CD4-positive, alpha-beta T cell treated with Interferon alpha-2 for 1 hour (primary cell): Measurements from ENCODE around the gene VWA8.

Source experiments
- DNase-seq, 2 donors: peaks; one replicate each; pipeline ENCODE4 v3.0.0-alpha.2; 2020 to 2022

VWA8 gene

DNA sequence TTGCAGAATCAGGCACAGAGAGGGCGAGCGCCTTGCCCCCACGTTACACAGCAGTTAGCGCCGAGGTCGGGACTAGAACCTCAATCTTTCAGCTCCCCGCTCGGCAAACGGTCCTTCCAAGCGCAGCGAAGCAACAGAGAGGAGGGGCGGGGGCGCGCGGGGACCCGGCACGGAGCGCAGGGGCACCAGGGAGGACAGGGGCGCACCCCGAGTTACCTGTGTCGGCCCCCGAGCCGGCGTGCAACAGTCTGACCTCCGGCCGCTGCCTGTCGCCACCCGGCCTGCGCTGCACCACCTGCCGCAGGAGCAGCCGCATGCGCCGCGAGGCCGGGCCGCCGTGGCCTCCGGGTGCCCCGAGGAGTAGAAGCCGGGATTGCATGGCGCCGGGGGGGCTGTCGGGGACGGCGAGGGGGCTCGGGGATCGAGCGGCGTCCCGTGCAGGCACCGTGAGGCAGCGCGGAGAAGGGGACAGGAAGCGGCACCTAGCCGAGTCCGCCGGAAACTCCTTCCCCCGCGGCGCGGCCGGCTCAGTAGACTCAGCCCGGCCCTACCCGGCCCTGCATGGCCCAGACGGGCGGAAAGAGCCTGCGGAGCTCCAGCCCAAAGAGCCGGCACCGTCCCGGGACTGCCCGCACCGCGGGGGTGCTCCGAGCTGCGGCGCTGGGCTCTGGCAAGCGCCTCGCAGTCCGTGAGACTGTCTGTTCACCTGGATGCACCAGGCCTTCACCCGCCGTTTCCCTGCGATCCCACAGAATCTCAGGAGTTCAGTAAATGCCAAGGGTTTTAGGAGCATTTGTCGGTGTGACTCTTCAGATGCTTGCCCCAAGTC is at the start of gene VWA8:
Gene VWA8, minus strand, starts transcription at position 473 of the 829 bp plus-strand sequence. Its CDS starts 94 bp downstream, at position 379.
- DNase-seq, result peak; percentile 79 to 87

DNA sequence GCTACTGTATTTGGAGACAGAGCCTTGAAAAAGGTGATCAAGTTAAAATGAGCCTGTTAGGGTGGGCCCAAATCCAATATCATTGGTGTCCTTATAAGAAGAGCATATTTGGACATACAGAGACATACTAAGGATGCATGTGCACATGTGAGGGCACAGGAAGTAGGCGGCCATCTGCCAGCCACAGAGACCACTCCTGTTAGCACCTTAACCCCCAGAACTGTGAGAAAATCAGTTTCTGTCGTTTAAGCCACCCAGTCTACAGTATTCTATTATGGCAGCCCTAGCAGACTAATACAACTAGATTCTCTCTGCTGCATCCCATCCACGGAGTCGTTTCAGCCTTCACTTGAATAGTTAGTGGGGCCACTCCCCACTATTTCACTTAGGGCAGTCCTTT is 48.1 kb upstream of the VWA8 start:
- DNase-seq, result no peak

DNA sequence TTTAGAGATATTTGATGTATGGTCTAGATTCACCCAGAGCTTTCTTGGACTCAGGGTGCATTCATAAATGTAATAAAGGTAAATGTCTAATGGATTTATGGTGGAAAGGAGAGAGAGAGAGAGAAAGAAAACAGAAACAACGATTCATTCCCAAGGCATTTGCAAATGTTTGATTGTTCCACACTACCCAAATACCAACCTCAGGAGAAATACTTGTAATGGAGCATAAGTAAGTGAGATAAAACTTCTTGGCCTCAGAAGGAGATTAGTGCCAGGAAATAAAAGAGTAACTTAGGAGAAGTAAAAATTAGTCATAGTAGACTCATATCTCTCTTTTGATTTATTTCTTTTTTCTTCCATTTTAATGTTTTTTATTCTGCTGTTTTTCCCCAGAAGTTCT is 46.9 kb upstream of the VWA8 start:
- DNase-seq, result no peak

DNA sequence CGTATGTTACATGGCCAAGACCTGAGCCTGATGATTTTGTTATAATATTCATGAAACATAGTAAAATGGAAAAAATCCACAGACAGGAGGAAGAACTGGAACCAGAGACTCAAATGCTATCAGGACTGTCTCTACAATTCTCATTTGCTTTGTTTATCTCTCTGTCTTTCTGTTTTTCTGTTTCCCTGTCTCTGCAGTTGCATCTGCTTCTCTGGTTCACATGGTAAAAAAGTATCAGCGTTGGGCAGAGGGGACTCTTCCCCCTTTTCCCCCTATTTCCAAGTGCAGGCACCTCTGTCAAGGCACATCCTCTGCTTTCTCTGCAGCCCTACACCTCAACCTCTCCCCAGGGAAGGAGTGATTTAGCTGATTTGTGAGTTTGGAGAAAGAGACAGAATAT is 41.2 kb upstream of the VWA8 start:
- DNase-seq, result no peak

DNA sequence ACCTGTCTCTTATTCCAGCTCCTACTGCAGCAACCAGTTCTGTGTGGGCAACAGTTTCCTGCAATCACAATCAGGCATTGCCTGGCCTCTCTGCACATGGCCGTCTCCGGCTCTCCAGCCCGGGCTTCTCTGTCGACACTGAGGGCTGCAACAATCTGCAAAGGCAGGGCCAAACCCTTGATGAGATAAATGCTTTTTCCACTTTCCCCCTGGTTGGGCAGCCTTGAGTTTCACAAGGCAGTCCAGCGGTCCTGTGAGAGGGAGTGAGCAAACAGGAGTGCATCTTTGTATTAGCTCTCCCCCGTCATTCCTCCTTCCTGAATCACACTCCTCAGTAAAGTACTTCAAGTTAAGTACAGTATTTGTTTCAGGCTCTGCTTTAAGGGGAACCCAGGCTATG is 40.7 kb upstream of the VWA8 start:
- DNase-seq, result no peak

DNA sequence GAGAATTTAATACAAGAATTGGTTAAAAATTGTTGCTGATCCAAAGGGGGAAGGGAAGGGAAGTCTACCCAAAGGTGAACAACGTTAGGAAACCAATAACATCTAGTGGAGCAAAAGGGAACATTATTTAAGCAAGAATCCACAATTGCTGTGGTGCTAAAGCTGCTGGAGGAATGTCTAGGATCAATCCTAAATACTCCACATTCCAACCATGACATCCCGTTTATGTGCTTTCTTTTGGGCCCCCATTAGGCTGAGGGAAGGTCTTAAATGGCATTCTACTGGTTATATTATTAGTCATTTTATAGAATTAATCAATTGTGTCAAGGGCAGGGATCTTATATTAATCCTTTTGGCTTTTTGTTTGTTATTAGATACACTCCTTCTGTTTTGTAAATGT is 39.9 kb upstream of the VWA8 start:
- DNase-seq, result no peak

DNA sequence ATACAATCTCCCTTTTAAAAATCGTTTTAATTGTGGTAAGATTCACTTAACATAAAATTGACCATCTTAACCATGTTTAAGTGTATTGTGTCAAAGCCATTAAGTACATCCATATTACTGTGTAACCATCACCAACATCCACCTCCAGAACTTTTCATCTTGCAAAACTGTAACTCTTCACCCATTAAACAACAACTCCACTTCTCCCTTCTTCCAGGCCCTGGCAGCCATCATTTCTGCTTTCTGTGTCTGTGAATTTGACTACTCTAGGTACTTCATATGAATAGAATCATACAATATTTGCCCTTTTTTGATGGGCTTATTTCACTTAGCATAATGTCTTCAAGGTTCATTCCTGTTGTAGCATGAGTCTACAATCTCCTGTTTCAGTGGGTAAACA is 36.5 kb upstream of the VWA8 start:
- DNase-seq, result no peak

DNA sequence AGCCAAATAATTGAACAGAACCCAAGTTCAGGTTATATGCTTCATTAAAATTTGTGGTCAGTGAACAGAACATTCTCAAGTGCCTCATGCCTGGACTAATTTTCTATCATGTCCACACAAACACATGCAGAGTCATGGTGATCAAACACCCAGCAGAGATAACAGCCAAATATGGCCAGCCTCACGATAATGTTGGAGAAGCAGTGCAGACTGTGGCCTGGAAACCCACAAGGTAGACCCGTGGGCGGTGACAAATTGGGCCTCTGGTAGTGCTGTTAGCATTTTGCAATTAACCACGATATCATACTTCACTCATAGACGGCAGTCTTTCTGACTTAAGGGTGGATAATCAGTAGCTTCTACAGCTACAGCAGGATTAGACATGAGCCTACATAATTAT is 35.0 kb upstream of the VWA8 start:
- no peak for DNase-seq

DNA sequence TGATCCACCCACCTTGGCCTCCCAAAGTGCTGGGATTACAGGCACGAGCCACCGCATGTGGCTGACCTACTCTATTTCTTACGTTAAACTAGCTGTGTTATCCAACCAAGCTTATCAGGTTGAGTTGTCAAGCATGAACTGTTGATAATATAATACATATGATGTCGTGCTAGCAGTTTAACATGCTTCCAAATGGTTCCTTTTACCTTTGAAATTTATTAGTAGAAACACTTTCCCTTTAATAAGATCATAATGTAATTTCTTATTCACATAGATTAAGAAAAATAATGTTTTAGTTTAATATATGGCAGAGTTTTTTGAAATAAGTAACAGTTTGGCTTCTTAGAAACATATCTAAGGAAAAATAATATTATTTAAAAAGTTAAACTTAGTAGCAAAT is 34.4 kb upstream of the VWA8 start:
- no peak for DNase-seq

DNA sequence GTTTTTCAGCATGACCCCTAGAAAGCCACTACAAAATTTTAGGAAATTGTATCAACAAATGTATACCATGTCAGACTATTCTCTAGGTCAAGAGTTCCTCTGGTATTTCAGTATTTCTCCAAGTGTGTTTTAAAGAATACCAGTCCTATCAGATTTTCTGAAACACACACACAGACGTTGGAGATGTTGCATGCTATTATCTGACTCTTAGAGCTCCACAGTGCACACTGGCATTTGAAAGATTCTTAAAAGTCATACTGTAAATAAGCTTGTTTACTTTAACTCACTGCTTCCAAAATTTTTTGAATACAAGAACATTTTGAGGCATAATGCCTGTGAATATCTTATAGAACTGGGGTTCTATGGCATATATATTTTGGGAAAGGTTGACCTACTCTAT is 33.8 kb upstream of the VWA8 start:
- DNase-seq, result no peak

DNA sequence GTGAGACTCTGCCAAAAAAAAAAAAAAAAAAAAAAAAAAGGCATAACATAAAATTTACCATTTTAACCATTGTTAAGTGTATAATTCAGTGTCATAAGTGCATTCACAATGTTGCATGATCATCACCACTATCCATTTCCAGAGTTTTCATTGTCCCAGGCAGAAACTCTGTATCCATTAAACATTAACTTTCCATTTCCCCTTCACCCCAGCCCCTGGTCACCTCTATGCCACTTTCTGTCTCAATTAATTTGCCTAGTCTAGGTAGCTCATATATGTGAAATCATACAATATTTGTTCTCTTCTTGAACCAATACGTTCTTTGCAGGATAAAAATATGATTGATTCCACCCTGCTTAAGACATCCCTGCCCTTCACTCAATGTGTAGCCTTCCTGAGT is 31.0 kb upstream of the VWA8 start:
- no peak for DNase-seq

DNA sequence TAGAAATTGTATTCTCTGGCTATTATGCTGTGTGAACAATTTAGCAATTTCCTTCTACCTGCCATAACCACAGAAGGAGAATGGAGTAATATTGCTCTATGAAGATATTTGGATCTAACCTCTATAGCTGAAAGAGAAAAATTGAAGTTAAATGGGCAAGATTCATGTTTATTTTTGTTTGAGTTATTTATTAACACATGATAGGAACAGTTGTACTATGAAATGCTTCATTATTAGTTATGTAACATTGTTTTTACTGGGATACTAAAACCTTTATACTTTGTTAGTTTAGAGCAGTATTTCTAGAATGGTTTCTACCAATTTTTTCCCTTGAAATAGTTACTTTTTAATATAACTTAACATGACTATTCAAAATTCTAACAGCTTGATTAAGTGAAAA is 27.3 kb upstream of the VWA8 start:
- DNase-seq, result no peak

DNA sequence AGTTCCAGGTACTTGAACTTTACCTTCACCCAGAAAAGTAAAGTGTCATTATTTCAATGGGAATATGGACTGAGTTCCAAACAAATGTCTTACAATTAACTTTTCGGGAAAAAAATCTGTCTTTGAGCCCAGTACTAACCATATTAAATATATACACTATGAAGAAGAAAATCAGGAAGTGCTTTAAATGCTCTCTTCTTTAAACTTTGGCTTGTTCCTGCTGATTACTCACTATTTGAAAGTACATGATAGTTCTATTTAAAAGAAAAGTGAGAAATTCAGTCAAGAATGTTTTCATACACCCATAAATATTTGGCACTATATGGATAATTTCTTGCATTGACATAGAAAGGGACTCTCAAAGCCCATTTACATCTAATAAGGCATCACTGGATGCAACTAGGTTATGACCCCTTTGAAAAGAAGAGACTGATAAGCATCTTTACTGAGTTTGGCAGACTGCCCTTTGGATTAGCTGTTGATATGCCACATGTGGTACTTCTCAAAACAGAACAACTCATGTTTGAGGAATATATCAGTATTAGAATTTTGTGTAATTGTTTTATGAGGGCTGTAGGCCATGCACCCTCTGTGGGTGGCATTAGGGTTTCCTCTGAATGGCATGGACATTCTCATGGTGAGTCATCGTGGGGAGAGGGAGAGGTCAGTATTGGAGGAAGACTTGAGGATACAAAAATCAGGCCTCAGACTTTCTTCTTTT is 25.0 kb upstream of the VWA8 start:
- DNase-seq, result no peak

DNA sequence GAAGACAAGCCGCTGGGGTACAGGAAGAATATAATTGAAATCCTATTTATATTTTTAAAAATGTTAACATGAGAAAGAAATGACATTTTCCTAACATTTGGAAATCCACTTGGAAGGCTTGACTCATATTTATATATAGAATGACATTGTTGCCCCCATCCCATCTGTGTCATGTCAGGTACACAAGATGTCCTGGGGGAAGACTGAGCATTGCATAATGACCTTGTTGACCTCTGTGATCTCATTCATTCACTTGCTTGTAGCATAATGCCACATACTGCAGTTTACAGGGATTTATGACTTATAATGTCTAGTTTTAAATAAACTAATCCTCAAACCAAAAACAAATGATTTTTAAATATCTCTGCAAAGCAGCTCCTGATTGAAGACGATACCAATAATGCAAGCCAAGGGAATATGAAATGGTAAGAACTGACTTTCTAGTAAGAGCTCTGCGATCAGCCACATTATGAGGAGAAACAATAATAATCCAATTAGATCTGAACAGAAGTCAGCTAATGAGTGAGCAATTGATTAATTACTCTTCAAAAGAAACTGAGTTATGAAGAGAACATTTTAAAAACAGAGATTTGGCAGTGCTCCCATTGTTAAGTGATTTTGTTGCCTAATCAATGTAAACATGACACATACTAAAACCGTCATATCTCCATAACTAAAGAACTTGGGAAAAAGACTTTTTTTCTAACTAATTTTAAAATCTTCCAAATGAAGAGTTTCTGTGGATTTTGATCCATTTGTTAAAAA is 21.2 kb upstream of the VWA8 start:
- no peak for DNase-seq

DNA sequence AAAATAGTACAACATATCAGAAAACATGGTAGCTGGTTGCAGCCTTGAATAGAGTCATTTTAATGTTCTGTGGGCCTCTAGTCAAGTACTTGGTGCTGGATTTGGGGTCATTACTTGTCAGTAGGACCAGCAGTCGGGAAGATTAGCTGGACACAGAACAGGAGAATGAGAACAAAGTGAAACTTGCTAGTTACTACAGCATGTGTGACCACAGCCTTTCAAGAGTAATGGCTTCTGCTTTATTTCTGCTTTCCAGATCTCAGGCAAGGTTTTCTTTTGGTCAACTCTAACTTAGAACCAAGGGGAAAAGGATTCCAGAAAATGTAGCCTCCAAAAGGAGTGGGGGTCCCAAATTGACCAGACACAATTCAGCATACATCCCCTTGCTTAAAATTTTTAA is 17.1 kb upstream of the VWA8 start:
- no peak for DNase-seq

DNA sequence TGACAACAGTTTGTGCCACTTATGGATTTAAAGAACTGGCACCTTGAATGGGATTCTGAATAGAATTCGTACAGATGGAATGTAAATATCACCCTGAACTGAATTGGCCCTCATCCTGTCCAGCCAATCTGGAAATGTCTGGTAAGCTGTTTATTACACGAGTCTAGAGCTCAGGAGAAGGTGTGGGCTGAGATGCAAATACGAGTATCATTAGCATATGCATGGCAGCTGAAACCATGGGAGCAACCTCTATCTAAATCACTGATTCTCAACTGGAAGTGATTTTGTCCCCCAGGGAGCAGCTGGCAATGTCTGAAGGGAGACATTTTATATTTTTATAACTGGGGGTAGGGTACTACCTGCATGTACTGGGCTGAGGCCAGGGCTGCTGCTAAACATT is 15.6 kb upstream of the VWA8 start:
- DNase-seq, result no peak

DNA sequence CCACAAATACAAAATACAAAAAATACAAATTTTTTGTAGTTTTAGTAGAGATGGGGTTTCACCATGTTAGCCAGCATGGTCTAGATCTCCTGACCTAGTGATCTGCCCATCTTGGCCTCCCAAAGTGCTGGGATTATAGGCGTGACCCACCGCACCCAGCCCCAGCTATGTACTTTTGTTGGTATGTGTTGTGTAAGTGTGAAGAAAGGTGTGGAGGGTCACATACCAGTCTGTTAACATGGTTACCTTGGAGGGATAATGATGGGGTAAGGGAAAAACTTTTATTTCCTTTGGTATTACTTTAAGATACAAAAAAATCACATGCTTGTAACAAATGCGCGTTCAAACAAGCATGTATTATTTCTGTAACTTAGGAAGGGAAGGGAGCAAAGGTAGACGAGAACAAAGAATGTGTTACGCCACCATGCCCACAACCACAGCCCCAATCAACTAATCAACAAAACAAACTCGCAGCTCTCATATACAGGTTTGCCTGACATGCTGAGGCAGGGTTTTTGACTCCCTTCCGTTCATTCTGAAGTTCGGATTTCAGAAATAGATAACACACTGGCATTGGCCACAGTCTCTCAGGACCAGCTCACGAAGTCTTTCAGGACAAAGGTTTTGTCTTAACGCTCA is 13.5 kb upstream of the VWA8 start:
- peak in 1 of 2 donors; percentile 40 for DNase-seq

DNA sequence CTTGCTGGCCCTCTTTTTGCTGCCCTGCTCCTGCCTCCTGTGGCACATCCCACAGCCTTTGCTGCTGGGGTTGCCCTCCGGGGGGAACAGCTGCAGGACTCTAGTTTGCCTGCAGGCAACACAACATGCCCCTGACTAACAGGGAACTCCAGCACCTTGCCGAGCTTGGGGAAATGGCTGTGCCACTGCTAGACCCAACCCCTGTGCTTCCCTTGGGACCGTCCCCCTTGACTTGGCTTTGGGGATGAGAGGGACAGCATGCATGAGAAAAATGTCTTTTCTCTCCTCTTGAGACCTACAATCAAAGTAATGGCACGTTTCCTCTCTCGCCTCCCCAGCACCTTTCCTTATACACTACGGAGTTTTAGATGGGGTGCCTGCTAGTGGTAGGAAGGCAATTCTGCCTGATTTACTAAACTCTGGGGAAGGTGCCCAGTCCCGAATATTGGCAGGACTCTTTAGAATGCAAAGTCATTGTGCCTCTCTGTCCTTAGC is 12.4 kb upstream of the VWA8 start:
- no peak for DNase-seq

DNA sequence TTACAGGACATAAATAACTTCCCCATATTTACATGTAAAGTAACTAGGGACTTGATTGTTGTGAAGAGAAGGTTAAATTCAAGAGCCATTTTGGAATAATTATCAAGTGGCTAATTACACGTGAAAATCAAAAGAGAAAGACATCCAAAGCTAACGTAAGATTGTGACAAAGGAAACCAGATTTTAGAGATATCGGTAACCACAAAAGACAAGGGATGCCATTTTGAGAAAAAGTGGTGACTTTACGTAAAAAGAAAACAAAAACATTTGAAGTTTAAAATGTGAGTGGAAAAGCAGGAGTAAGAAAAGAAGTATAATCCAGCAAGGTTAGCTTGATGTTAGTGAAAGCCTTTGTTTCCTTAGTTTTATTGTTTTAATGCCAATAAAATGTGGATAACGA is 10.9 kb upstream of the VWA8 start:
- DNase-seq, result peak in 1 of 2 donors; percentile 50

DNA sequence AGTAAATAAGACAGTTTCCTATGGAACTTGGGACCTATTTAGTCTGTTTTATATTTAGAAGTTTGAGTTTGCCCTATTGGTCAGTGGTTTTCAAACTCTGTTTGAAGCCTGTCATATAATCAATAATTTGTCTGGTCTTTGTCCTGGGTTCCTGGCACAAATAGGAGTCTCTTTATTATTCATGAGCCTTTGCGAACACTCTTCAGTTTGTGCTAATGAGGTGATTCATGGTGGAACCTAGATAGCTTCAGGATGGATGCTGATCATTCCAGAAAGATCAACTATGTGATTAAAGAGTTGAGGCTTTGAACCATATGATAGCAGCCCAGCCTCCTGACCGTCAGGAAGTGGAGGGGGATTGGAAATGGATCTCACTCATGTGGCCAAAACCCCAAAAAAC is 10.0 kb upstream of the VWA8 start:
- no peak for DNase-seq

DNA sequence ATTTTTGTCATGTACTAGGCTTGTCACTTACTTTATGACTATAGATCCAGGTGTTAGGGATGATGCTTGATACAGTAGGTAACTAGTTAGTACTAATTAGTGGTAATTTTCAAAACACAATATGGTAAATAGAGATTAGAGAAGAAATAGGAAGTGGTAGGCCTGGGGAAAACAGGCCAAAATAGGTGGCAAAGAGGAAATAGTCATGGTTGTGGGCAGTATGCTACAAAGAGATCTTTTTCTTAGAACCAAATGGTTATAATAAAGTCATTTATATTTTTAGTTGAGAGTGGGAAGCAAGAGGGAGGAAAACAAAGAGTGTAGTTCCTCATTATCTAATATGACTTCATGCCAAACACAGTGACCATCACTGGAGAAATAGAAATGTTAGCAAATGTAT is 9.1 kb upstream of the VWA8 start:
- no peak for DNase-seq

DNA sequence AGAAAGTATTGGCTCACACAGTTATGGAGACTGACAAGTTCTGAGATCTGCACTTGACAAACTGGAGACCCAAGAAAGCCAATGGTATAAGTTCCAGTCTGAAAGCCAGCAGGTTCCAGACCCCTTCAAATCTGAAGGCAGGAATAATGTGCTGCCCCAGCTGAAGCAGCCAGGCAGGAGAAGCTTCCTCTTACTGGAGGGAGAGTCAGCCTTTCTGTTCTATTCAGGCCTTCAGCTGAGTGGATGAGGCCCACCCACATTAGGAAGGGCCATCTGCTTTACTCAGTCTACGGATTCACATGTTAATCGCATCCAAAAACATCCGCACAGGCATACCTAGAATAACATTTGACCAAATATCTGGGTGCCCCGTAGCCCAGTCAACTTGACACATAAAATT is 8.2 kb upstream of the VWA8 start:
- no peak for DNase-seq

DNA sequence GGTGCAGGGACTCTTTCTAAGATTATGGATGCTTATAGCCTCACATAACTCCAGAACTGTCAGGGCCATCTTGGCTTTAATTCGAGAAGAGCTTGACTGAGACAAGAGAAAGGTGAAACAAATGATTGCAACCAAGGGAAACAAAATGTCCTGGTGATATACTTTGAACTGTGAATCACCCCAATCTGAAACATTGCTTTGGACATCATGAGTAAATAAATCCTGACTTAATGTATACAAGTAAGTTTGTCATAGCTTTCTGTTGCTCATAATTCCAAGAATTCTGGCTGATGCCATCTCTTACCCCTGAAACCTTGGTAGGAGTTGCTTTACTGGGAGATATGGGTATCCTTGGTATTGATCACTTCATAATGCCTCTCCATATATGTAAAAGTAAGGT is 5.8 kb upstream of the VWA8 start:
- no peak for DNase-seq
